ENCODE data around the gene LDB3. TPM values are rescaled to one million over a fixed set of nuclear protein-coding genes. Genes with fewer than 3 reads are reported as not detected.

LDB3 gene, protein sequence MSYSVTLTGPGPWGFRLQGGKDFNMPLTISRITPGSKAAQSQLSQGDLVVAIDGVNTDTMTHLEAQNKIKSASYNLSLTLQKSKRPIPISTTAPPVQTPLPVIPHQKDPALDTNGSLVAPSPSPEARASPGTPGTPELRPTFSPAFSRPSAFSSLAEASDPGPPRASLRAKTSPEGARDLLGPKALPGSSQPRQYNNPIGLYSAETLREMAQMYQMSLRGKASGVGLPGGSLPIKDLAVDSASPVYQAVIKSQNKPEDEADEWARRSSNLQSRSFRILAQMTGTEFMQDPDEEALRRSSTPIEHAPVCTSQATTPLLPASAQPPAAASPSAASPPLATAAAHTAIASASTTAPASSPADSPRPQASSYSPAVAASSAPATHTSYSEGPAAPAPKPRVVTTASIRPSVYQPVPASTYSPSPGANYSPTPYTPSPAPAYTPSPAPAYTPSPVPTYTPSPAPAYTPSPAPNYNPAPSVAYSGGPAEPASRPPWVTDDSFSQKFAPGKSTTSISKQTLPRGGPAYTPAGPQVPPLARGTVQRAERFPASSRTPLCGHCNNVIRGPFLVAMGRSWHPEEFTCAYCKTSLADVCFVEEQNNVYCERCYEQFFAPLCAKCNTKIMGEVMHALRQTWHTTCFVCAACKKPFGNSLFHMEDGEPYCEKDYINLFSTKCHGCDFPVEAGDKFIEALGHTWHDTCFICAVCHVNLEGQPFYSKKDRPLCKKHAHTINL
- 100 to 1,000 TPM in 1 of 2 donors, 10 to 100 TPM in 1; 67.9 to 132 TPM for total RNA-seq
- 10 to 100 TPM; 11.0 to 32.6 TPM for polyA plus RNA-seq
- long read RNA-seq, donor 1, partial matches to known transcripts = 30 of 202 reads
- long read RNA-seq, donor 1, other reads (novel, unspliced or antisense) = 169 of 202 reads
- long read RNA-seq, donor 2, partial matches to known transcripts = 20 of 48 reads
- long read RNA-seq, donor 2, other reads (novel, unspliced or antisense) = 27 of 48 reads

DNA sequence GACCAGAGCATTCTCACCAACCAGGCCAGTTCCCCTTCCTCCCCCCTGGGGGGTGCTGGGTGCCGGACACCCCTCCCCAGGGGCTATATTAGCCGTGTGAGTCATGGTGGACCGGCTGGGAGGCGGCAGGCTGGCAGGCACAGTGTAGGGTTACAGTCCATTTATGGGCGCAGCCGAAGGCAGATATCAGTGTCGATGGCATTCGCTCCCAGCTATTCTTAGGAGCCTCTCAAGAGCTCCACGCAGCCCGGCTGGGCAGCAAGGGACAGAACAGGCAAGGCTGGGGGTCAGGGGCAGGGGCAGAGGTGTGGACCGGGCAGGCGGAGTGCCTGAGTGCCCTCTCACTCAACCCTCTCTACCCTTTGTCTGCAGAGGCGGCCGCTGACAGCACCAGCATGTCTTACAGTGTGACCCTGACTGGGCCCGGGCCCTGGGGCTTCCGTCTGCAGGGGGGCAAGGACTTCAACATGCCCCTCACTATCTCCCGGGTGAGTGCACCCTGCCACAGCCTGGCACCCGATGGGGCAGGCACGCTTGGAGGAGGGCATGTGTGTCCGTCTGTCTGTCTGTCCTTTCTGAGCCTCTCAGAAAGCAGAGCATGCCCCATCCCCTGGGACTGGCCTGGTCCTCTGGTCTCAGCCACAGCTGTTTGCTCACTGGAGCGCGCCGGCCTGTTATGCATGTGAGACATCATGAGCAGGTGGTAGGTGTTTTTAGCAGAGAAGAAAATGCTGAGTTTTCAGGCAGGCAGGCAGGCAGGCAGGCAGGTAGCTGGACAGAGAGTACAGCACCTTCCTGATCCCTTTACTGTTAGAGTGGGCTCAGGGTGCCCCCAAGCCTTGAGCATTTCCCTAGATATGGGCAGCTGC is at the start of gene LDB3:
Gene LDB3, plus strand, starts transcription at position 215 of the 869 bp plus-strand sequence. Its CDS starts 181 bp downstream, at position 396.
- intact Hi-C loops (cut with DNase I) = loop anchor here in 1 of 2 donors (5.0 kb wide), 1 partner anchor 266 kb away; no protein-coding TSS in a partner anchor
- DNase-seq (peak; percentile 85 to 92), ATAC-seq (ENCODE audit: low FRiP score) (peak; percentile 82)
- peak within 1 kb of the TSS; percentile 33 to 35 for H3K4me3 ChIP-seq (ENCODE audit: low read length in 2 of 2)
- H3K4me1 ChIP-seq (ENCODE audit: control insufficient read depth in 1 of 2, insufficient read depth in 2 of 2, low read length in 2 of 2) = peaks cover 3 to 6% of the 10 kb centered on the region in 2 donors
- peak within 1 kb of the TSS; percentile 85 to 93 for H3K27ac ChIP-seq (ENCODE audit: low read depth in 1 of 2, low read length in 2 of 2)
- no peaks in the 10 kb centered on the region for H3K27me3 ChIP-seq (ENCODE audit: control insufficient read depth in 1 of 2, insufficient read depth in 2 of 2, low read length in 1 of 2)
- 4 to 9% methylated on average over 23 of the region's 23 CpGs for WGBS, 2 donors
- no peaks in the 10 kb centered on the region for H3K9me3 ChIP-seq (ENCODE audit: control insufficient read depth, low read length)
- no peaks in the 10 kb centered on the region for H3K36me3 ChIP-seq (ENCODE audit: control insufficient read depth in 1 of 2, insufficient read depth in 2 of 2, low read length in 1 of 2)

DNA sequence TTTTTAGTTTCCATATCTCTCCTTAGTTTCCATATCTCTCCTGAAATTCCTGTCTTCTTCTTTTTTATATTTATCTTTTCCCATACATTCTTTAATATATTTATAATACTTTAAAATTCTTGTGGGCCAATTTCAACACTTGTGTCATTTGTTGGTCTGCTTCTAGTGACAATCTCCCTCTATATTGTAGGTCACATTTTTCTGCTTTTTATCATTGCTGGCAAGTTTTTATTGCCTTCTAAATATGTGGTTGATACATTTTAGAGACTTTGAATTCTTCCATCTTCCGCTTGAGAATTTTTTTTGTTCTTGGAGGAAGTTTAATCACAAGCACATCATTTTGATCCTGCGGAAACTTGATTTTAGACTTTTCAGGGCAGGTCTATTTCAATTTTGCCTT is 40.0 kb upstream of the LDB3 start:
- no peak overlapping the region for H3K27ac ChIP-seq (ENCODE audit: low read depth in 1 of 2, low read length in 2 of 2)
- intact Hi-C loops (cut with DNase I) = no loop called here
- no peaks in the 10 kb centered on the region for H3K9me3 ChIP-seq (ENCODE audit: control insufficient read depth, low read length)
- 67 to 83% methylated on average over 2 of the region's 2 CpGs for WGBS, 2 donors
- ATAC-seq (ENCODE audit: low FRiP score) (no peak), DNase-seq (no peak)
- H3K27me3 ChIP-seq (ENCODE audit: control insufficient read depth in 1 of 2, insufficient read depth in 2 of 2, low read length in 1 of 2) = no peaks in the 10 kb centered on the region
- no peaks in the 10 kb centered on the region for H3K36me3 ChIP-seq (ENCODE audit: control insufficient read depth in 1 of 2, insufficient read depth in 2 of 2, low read length in 1 of 2)
- no peak overlapping the region for H3K4me3 ChIP-seq (ENCODE audit: low read length in 2 of 2)
- no peaks in the 10 kb centered on the region for H3K4me1 ChIP-seq (ENCODE audit: control insufficient read depth in 1 of 2, insufficient read depth in 2 of 2, low read length in 2 of 2)

DNA sequence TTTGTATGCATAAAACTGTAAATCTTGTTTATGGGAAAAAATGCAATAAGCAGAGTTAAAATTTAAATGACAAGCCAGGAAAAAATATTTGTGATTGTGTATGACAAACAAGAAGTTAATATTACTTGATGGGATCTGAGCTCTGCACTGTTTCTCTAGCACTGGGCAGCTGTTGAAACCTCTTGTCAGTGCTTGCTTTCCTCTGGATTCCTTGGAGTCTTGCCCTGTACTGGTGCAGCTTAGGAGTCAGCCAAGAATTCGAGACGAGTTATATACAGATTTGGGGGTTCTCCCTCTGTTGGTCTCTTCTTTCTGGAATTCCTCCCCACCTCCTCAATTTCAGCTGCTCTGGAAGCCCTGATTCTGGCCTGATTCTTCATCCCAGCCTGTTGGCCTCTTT is 38.2 kb upstream of the LDB3 start:
- intact Hi-C loops (cut with DNase I) = no loop called here

DNA sequence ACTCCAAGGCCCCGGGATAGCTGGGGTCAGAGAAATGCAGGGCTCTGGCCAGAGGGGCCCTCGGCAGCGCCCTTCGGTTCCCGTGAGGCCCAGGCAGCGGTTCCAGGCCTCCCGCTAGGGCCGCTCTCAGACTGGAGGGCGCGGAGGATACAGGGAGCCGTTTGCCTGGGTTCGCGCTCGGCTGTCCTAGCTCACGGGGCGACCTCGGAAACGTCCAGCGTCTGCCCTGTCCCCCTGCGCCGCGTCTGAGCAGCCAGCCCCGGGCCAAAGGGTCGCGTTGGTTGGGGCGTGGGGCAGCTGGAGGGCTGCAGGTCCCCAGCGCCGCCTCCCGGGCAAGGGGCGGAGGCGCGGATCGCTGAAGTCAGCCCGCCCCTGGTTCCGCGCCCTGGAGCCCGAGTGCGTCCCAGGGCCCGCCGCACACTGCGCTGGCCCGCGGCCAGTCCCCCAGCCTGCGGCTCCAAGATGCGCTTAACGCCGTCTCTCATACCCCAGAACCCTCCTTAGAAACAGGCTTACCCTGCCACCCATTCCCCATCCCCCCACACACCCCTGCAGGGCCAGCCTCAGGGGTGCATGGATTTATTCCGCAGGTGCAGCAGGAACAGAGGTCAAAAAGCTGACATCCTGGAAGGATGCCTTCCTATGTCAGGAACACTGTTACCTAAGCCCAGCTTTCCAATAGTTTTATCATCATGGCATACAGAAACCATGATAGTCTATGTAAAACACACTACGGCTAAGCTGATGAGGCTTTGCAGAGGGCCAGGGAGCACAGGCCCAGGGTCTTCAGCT is 36.1 kb upstream of the LDB3 start:
- H3K4me1 ChIP-seq (ENCODE audit: control insufficient read depth in 1 of 2, insufficient read depth in 2 of 2, low read length in 2 of 2) = no peaks in the 10 kb centered on the region
- H3K9me3 ChIP-seq (ENCODE audit: control insufficient read depth, low read length) = no peaks in the 10 kb centered on the region
- ATAC-seq (ENCODE audit: low FRiP score) = peak; percentile 73
- no peak overlapping the region for H3K27ac ChIP-seq (ENCODE audit: low read depth in 1 of 2, low read length in 2 of 2)
- no peaks in the 10 kb centered on the region for H3K36me3 ChIP-seq (ENCODE audit: control insufficient read depth in 1 of 2, insufficient read depth in 2 of 2, low read length in 1 of 2)
- WGBS, 2 donors = 42 to 44% methylated on average over 42 to 49 of the region's 49 CpGs
- intact Hi-C loops (cut with DNase I) = no loop called here
- peak in 1 of 2 donors; percentile 53 for DNase-seq
- no peaks in the 10 kb centered on the region for H3K27me3 ChIP-seq (ENCODE audit: control insufficient read depth in 1 of 2, insufficient read depth in 2 of 2, low read length in 1 of 2)
- H3K4me3 ChIP-seq (ENCODE audit: low read length in 2 of 2) = no peak overlapping the region

More for the DNA sequence above, 38.2 kb upstream of the LDB3 start:
- no peak overlapping the region for H3K27ac ChIP-seq (ENCODE audit: low read depth in 1 of 2, low read length in 2 of 2)
- H3K27me3 ChIP-seq (ENCODE audit: control insufficient read depth in 1 of 2, insufficient read depth in 2 of 2, low read length in 1 of 2) = no peaks in the 10 kb centered on the region
- no peak overlapping the region for H3K4me3 ChIP-seq (ENCODE audit: low read length in 2 of 2)
- H3K9me3 ChIP-seq (ENCODE audit: control insufficient read depth, low read length) = no peaks in the 10 kb centered on the region
- DNase-seq = no peak
- 4 to 6% methylated on average over 2 of the region's 2 CpGs for WGBS, 2 donors
- no peaks in the 10 kb centered on the region for H3K36me3 ChIP-seq (ENCODE audit: control insufficient read depth in 1 of 2, insufficient read depth in 2 of 2, low read length in 1 of 2)
- ATAC-seq (ENCODE audit: low FRiP score) = no peak
- no peaks in the 10 kb centered on the region for H3K4me1 ChIP-seq (ENCODE audit: control insufficient read depth in 1 of 2, insufficient read depth in 2 of 2, low read length in 2 of 2)

DNA sequence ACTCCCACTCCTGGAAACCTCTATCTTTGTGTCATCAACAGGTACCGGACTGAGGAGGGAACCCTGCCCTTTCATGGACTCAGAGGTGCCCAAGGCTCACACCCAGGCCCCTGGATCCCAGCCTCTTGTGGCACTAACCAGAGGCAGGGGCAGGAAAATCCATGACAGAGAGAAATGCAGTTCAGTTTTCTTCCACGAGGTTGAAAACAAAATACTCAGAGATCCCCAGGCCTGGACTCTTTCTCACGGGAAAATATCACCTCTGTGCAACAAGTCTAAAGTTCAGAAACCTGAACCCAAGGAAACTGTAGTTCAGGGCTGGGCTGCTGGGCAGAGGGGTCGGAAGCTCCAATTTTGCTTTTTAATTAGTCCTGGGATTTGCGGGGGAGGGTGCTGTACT is 35.4 kb upstream of the LDB3 start:
- Histone ChIP-seq H3K27me3 (ENCODE audit: control insufficient read depth in 1 of 2, insufficient read depth in 2 of 2, low read length in 1 of 2) (no peaks in the 10 kb centered on the region), H3K4me3 (ENCODE audit: low read length in 2 of 2) (no peak overlapping the region), H3K4me1 (ENCODE audit: control insufficient read depth in 1 of 2, insufficient read depth in 2 of 2, low read length in 2 of 2) (no peaks in the 10 kb centered on the region), H3K9me3 (ENCODE audit: control insufficient read depth, low read length) (no peaks in the 10 kb centered on the region), H3K27ac (ENCODE audit: low read depth in 1 of 2, low read length in 2 of 2) (no peak overlapping the region), H3K36me3 (ENCODE audit: control insufficient read depth in 1 of 2, insufficient read depth in 2 of 2, low read length in 1 of 2) (no peaks in the 10 kb centered on the region)
- ATAC-seq (ENCODE audit: low FRiP score) (no peak), DNase-seq (no peak)
- intact Hi-C loops (cut with DNase I) = no loop called here
- 62 to 73% methylated on average over 5 of the region's 5 CpGs for WGBS, 2 donors

DNA sequence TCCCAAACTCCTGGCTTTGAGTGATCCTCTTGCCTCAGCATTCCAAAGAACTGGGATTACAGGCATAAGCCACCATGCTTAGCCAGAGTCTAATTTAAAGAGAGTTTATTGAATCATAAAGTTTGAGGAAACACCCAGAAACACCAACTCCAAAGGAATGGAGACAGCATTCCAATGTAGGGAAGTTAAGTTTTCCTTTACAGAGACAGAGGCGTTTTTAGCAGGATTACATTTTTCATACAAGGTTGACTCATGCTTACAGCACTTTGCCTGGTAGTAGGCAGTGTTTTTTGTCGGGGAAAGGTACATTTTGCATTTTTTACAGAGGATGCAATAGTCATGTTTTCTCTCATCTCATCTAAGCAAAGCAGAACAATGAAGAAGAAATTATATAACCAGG is 32.9 kb upstream of the LDB3 start:
- H3K36me3 ChIP-seq (ENCODE audit: control insufficient read depth in 1 of 2, insufficient read depth in 2 of 2, low read length in 1 of 2) = no peaks in the 10 kb centered on the region
- H3K27ac ChIP-seq (ENCODE audit: low read depth in 1 of 2, low read length in 2 of 2) = no peak overlapping the region
- no peaks in the 10 kb centered on the region for H3K4me1 ChIP-seq (ENCODE audit: control insufficient read depth in 1 of 2, insufficient read depth in 2 of 2, low read length in 2 of 2)
- no peaks in the 10 kb centered on the region for H3K27me3 ChIP-seq (ENCODE audit: control insufficient read depth in 1 of 2, insufficient read depth in 2 of 2, low read length in 1 of 2)
- DNase-seq = no peak
- 4 to 5% methylated on average over 2 of the region's 2 CpGs for WGBS, 2 donors
- ATAC-seq (ENCODE audit: low FRiP score) = no peak
- no peaks in the 10 kb centered on the region for H3K9me3 ChIP-seq (ENCODE audit: control insufficient read depth, low read length)
- H3K4me3 ChIP-seq (ENCODE audit: low read length in 2 of 2) = no peak overlapping the region
- intact Hi-C loops (cut with DNase I) = no loop called here

- Histone ChIP-seq H3K36me3 (ENCODE audit: control insufficient read depth in 1 of 2, insufficient read depth in 2 of 2, low read length in 1 of 2) (no peaks in the 10 kb centered on the region), H3K27me3 (ENCODE audit: control insufficient read depth in 1 of 2, insufficient read depth in 2 of 2, low read length in 1 of 2) (no peaks in the 10 kb centered on the region), H3K4me1 (ENCODE audit: control insufficient read depth in 1 of 2, insufficient read depth in 2 of 2, low read length in 2 of 2) (no peaks in the 10 kb centered on the region), H3K27ac (ENCODE audit: low read depth in 1 of 2, low read length in 2 of 2) (no peak overlapping the region), H3K9me3 (ENCODE audit: control insufficient read depth, low read length) (no peaks in the 10 kb centered on the region), H3K4me3 (ENCODE audit: low read length in 2 of 2) (no peak overlapping the region)
- intact Hi-C loops (cut with DNase I) = no loop called here
- ATAC-seq (ENCODE audit: low FRiP score) (no peak), DNase-seq (no peak)
- WGBS, 2 donors = 65 to 67% methylated on average over 2 of the region's 2 CpGs
Observed at GRCh38 chr10:86636311-86636710, 32.0 kb upstream of the LDB3 start.

Measured in aorta (tissue), 5 donors.